ENCODE data around the gene NADK2.

- TF ChIP-seq CTCF (IDR thresholded peaks at IDR 0.05) (no peak), POLR2A (IDR thresholded peaks at IDR 0.05) (no peak), EP300 (IDR thresholded peaks at IDR 0.05) (no peak)
These were observed 27.8 kb upstream of the NADK2 start for GRCh38 chr5:36269478-36269877.
